HL-60/S4 (cell line): ENCODE results near the gene PZP.
"Not testable (repeated sequence)": the region's sequence is repeated elsewhere in the genome, so short reads cannot be mapped to it uniquely, and the experiment has no call there.

ENCODE experiments used
- in situ Hi-C: fragments of 300-500 bp; cut with MboI; formaldehyde crosslinking; loops from 2 replicates; pipeline ENCODE4 v1.14.3; 2022; ENCODE audit warnings: low sequenced_read_pairs

PZP gene

DNA sequence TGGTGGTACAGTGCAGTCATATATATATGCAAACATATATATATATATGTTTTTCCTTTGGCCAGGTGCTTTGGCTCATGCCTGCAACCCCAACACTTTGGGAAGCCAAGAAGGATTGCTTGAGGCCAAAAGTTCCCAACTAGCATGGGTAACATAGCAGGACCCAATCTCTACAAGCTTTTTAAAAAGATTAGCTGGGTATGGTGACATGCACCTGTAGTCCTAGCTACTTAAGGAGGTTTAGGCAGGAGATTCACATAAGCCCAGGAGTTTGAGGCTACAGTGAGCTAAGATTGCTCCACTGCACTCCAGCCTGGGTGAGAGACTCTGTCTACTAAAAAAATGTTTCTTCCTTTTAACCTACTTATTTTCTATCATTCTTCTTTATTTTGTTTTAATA, 10.2 kb downstream of the PZP start:
- in situ Hi-C loops = no loop called here

DNA sequence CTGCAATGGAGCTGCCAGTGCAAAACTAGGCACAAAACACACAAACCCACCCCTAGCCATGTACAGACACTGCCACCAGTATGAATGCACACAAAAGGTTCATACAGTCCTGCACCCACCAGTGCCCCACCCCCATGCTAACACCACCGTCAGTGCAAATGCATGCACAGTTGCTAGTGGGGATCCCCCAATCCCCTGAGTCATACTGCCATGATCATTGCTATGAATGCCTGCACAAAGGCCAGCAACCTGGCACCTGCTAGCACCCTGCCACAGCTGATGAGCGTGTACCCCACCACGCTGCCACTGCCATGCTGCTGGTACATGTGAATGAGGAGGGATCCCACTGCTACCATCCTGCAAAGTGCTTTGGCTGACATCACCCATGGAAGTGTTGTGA, 23.9 kb downstream of the PZP start:
- in situ Hi-C loops = no loop called here

DNA sequence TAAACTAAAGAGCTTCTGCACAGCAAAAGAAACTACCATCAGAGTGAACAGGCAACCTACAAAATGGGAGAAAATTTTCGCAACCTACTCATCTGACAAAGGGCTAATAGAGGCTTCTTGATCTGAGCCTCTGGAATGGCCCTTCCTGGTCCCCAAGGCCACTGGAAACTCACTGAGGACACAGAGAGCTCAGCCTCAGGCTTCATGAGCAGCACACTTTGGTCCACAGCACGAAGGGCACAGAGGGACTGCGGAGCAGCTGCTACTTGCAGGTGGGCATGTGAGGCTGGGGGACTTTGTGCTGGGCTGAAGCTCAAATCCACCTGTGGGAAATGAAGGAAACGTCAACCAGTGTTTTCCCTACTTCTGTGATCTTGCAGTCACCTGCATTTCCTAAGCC, 27.4 kb downstream of the PZP start:
- in situ Hi-C loops = no loop called here

DNA sequence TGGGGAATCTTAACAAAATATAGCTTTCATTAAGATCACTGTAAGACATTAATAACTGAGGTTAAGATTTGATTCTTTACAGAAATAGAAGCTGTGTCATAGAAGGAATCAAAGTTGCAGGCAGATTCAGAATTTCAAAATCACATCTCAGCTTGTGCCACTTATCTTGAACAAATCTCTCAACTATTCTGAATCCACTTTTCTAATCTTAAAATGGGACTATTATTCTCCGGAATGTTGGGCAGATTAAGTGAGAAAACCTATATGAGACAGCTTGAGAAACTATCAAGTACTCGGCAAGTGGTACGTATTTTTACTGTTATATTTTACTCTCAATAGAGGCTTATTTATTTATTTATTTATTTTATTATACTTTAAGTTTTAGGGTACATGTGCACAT, 28.4 kb downstream of the PZP start:
- in situ Hi-C loops = no loop called here

DNA sequence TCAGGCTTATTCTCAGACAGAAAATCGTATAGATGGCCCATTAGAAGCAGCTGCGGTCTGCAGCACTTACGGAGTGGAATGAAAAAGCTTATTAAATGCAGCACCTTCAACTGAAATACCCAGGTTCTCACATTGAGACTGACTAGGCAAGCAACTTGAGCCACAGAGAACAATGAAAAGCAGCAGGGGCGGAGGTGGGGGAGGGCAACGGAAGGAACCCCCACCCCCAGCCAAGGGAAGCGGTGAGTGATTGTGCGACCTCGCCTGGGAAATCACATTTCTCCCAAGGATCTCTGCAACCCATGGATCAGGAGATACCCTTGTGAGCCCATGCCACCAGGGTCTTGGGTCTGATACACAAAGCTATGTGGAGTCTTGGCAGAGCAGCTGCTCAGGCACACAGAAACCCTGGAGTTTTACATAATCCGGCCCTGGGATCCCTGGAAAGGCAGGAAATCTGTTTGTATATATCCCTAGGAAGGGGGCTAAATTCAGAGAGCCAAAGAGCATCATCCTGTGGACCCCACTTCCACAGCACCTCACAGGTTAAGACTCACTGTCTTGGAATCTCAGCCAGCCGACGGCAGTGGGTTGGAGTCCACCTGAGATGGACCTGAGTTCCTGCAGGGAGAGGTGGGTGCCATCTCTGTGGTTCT, 38.1 kb downstream of the PZP start:
- in situ Hi-C loops = no loop called here

DNA sequence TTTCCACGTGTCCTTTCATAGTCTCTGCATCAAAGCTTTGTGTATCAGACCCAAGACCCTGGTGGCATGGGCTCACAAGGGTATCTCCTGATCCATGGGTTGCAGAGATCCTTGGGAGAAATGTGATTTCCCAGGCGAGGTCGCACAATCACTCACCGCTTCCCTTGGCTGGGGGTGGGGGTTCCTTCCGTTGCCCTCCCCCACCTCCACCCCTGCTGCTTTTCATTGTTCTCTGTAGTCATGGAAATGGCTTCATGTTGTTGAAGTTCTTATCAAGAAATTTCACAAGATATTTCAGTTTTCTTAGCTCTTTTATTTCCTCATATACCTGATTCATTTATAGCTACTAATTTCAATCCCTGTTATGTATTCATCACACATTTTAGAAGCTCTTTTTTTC, 40.9 kb downstream of the PZP start:
- in situ Hi-C loops = not testable (repeated sequence)

DNA sequence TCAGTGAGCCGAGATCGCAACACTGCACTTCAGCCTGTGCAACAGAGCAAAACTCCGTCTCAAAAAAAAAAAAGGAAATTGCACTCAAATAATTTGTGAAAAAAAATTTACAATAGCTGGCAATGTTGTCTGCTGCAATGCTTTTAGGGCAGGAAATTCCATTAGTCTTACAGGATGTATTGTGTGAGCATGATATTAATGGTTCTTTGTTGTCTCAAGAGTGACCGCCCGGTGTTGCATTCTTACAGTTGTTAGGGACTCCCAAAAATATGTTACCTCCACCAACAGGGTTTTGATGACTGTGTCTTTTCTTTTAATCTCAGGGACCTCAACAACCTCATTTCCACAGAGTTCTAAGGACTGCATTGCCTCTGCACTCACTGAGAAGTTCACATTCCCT, 44.8 kb downstream of the PZP start:
- in situ Hi-C loops = no loop called here

DNA sequence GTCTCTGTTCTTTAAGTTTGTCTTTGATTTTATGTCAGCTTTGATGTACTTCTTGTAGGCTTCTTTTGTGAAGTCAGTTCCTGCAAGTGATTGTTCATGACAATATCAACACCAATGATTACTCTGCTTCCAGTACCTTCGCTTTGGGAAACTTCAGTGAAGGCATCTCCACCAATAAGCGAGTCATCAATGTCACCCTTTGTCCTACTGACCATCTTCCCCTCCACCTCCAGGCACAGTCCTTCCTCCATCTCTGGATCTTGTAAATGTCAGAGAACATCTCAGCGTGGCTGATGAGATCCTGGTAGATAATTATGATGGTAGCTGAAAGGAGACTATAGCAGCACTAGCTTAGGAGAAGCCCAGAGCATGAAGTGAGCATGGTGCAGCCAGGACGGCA, 52.1 kb downstream of the PZP start:
- in situ Hi-C loops = no loop called here

DNA sequence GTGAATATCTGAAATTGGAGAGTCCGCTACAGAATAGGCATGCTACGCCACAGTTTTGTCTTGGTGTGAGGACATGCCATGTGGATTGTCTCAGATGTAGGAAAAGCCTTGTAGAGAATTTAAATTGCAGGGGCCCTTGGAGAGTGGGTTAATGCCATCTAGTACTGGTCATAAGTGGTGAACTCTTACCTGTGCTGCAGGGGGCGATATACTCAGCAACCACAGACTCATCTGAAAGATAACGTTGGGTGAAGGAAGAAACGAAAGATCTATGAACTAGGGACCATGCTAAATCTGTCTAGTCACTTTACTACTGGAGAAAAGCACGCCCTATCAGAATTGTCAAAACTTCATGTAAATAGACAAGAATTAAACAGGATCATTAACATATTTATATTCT, 58.8 kb downstream of the PZP start:
- in situ Hi-C loops = no loop called here

DNA sequence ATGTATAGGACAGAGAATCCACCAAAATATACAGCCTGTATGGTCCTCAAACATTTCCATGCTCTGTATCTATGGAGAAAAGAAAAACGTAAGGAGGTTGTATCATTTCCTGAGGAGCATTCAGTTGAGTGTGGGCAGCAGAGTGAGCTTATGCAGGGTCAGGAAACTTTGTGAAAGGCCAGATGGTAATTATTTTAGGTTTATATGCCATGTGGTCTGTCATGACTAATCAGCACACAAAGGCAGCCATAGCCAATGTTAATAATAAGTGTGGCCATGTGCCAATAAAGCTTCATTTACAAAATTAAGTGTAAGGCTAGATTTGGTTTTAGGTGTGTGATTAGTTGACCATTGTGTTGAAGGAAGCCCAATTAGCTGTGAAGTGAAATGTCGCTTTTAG, 59.3 kb downstream of the PZP start:
- in situ Hi-C loops = no loop called here

DNA sequence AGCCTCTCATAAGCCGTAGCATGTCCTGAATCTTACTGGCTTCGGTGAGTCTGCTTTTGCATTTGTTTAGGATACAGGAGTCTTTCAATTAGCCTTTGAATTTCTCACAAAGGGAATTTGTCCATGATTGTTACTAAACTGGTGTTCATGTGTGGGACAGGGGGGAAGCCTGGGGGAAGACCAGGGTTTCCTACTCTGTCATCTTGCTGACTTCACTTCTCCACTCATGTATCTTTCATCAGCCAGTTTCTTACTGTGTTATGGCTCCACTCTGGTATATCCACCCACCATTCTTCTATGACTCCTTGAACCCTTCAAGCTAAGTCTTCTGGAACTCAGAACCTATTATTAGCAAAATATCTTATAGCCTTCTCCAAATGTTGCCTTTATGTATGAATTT, 60.7 kb downstream of the PZP start:
- in situ Hi-C loops = no loop called here

DNA sequence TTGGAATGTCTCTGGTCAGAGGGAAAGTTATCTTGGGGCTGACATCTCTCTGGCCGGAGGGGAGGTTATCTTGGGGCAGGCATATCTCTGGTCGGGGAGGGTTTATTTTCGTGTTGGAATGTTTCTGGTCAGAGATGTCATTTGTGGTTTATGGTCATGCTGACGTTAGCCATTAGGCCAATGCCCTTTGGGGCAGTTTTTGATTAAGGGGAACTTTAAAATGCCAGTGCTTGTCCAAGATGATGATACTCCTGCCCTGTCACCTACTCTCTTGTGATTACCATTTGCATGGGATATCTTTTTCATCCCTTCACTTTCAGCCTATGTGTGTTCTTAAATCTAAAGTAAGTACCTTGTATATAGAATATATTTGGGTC, 63.5 kb downstream of the PZP start:
- in situ Hi-C loops = no loop called here

DNA sequence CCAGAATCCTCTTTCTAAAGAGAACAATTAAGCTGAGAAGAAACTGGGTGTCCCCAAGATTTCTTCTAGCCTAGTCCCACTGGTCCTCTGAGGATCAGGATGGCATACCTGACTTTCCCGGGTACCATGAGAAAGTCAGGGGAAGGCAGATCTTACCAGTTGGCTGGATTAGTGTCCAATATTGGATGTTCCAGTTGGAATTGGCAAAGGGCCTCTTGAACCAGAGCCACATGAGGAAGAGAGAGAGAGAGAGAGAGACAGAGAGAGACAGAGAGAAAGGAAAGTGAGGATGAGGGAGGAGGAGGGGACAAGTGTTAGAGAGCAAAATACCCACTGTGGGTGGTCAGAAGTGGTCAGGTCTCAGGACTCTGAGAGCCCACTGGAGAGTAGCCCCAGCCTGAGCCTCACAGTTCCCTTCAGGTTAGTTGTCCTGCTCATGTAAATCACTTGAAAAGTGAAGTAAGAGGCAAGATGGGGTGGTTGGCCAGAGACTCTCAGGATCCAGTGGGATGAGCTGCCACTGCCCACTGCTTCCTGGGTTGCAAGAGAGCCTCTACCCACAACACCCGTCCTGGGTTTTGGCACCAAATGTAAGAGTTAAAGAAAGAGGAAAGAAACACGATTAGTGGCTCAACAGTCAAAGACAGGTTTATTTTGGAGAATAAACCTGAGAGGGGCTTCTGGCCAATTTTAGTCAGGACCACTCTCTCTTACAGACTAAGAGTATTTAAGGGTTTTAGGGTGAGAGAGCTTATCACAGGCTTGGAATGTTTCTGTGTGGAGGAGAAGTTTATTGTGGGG, 64.1 kb downstream of the PZP start:
- in situ Hi-C loops = no loop called here

DNA sequence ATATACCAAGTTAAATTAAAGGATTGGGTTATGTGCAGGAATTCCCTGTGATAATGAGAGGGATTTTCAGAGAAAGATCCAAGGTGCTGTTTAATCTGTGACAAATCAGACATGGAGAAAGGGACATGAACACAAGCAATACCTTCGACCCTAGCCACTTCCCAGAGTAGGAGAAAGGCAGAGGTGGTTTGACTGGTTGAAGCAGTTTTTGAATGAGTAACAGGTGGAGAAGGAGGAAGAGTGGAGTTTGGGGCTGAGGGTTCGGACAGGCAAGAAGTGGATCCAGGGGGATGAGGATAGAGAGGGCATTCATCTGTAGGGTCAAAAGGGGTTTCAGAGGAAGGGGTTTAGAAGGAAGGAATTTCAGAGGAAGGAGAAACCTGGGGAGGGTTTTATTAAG, 65.1 kb downstream of the PZP start:
- in situ Hi-C loops = no loop called here

DNA sequence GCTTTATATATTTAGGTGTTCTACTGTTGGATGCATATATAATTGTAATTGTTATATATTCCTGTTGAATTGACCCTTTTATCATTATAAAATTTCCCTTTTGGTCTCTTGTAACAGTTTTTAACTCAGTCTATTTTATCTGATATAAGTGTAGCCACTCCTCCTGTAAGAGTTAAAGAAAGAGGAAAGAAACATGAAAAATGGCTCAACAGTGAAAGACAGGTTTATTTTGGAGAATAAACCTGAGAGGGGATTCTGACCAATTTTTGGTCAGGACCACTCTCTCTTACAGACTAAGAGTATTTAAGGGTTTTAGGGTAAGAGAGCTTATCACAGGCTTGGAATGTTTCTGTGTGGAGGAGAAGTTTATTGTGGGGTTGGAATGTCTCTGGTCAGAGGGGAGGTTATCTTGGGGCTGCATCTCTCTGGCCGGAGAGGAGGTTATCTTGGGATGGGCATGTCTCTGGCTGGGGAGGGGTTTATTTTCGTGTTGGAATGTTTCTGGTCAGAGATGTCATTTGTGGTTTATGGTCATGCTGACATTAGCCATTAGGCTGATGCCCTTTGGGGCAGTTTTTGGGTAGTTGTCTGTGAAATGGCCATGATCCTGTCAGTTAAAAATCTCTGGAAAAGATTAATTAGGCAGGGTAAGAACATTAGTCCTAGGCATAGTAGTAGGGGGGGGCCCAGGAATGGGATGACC, 68.5 kb downstream of the PZP start:
- in situ Hi-C loops = not testable (repeated sequence)

DNA sequence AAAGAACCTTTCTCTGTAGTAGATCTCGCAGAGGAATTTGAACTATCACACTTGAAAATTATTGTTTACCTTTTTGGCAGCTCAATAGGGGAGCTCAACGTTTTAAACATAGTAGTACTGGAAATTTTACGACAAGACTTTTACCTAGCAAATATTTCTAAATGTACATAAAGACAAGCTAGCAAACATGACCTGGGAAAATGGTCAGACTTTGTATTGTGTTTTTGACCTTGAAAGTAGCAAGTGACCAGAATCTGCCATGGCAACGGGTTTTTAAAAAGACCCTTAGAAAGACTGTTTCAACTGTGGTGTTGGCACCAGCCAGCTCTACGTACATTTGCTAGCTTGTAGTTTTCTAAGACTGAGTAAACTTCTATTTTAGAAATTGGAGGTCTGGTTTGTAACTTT, 72.3 kb downstream of the PZP start:
- in situ Hi-C loops = no loop called here

DNA sequence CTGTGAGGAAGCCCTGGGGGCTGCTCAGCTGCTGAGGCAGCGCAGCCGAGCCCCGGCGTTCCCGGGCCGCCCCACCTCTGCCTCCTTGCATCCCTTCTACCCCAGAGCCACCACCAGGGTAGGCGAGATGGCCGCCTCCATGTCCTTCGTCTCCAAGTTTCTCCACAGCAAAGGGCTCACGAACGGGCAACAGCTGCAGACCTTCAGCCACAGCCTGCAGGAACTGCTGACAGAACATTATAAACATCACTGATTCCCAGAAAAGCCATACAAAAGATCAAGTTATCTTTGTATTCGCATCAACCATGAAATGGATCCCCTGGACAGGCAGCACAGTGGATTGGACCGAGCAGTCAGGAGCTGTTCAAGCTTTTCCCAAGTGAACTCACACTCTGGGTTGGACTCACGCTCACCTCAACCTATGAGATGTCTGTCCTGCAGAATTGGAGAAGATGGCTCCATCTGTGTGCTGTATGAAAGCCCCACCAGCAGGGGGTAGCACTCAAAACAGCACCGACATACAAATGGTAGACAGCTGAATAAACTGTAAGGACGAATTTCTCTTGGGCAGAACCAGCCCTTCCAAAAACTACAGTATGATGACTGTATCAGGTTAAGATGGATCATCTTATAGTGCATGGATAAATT, 73.1 kb downstream of the PZP start:
- in situ Hi-C loops = no loop called here

DNA sequence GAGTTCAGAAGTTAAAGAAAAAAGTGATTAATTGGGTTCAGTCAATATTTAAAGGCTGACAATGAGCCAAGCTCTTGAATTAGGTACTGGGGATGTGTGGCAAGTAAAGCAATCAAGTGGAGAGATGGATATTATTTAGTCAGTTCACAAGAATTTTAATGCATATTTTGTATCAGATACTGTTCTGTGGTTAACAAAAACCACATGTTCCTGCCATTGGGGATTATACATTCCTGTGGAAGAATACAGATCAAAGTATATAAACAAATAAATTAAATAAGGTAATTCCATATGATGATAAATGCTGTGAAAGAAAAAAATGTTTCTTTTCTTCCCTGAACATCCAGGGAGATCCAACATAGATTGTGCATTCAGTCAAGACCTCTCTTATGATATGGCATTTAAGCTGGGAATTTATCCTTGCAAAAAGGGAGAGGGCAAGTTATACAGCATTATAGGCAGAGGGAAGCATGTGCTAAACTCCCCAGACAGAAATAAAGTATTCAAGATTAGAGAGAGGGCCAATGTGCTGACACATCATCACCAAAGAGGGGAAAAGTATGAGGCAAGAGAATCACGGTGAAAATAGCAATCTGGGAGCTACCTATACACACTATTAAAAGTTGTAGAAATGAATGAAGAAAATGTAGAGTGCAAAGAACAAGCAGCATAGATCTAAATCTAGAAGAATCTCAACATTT, 74.8 kb downstream of the PZP start:
- in situ Hi-C loops = no loop called here

DNA sequence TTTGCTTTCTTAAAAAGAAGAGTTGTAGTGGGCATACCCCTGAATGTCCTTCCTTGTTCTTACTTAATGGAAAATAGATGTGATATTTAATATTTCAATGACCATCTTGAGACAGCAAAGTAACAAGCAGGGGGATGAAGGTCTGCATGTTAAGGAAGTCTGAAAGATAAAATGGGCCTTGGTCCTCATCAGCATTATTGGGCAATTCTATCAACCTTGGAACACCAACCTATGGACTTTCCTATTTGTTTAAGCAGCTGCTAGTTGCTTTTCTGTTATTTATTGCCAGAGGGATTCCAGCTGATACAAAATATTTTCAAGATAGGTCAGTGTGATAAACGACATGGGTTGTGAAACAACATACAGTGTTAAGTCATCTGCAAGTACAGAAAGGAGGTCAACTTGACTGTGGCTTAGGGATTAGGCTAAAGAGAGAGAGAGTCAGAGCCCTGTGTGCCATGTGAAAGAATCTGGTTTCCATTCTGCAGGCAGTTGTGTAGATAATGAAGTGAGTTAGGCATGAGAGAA, 76.1 kb downstream of the PZP start:
- in situ Hi-C loops = no loop called here

DNA sequence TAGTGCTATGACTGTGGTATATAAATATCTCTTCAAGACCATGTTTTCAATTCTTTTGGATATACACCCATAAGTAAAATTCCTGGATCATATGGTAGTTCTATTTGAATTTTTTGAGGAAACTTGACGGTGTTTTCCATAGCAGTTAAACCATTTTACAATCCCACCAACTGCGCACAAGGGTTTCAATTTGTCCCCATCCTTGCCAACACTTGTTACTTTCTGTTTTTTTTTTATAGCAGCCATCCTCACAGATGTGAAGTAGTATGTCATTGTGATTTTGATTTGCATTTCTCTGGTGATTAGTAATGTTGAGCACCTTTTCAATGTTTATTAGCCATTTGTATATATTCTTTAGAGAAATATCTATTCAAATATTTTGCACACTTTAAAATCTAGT, 78.0 kb downstream of the PZP start:
- in situ Hi-C loops = no loop called here
